H9 (cell line): ENCODE measurements around the gene CDC123. TPM values are rescaled to one million over a fixed set of nuclear protein-coding genes. Genes with fewer than 3 reads are reported as not detected.

Source experiments
- DNase-seq: peaks from one replicate; pipeline ENCODE4 v3.0.0-alpha.2; 2017
- H2AFZ ChIP-seq: one replicate; pipeline ENCODE4 v1.6.1; 2013; ENCODE audit warnings: mild to moderate bottlenecking, low read length, control low read depth, moderate library complexity
- H2AK5ac ChIP-seq: 2 replicates; pipeline ENCODE4 v1.6.1; 2013; ENCODE audit warnings: low read length, control low read depth, mixed read lengths; ENCODE audit not compliant: insufficient read length
- H2BK120ac ChIP-seq: one replicate; pipeline ENCODE4 v1.6.1; 2013; ENCODE audit warnings: low read depth, mild to moderate bottlenecking, low read length, control low read depth, inconsistent platforms; ENCODE audit not compliant: poor library complexity, severe bottlenecking
- H2BK12ac ChIP-seq: 2 replicates; pipeline ENCODE4 v1.6.1; 2013; ENCODE audit warnings: low read length, control low read depth, mixed read lengths, low read depth; ENCODE audit not compliant: insufficient read length
- H2BK15ac ChIP-seq: 2 replicates; pipeline ENCODE4 v1.6.1; 2013; ENCODE audit warnings: low read depth, low read length, control low read depth
- H2BK20ac ChIP-seq: one replicate; pipeline ENCODE4 v1.6.1; 2013; ENCODE audit warnings: low read depth, mild to moderate bottlenecking, low read length, control low read depth, inconsistent platforms; ENCODE audit not compliant: poor library complexity, severe bottlenecking
- H2BK5ac ChIP-seq: 2 replicates; pipeline ENCODE4 v1.6.1; 2013; ENCODE audit warnings: low read length, control low read depth, mixed read lengths; ENCODE audit not compliant: insufficient read length
- H3K14ac ChIP-seq: 2 replicates; pipeline ENCODE4 v1.6.1; 2013; ENCODE audit warnings: low read length, control low read depth; ENCODE audit not compliant: insufficient read depth
- H3K18ac ChIP-seq: 2 replicates; pipeline ENCODE4 v1.6.1; 2013; ENCODE audit warnings: low read depth, mild to moderate bottlenecking, mixed read lengths, low read length, control low read depth; ENCODE audit not compliant: insufficient read length
- H3K23ac ChIP-seq: 2 replicates; pipeline ENCODE4 v1.6.1; 2013; ENCODE audit warnings: low read length, control low read depth, mixed read lengths, low read depth; ENCODE audit not compliant: insufficient read length
- H3K23me2 ChIP-seq: 2 replicates; pipeline ENCODE4 v1.6.1; 2013; ENCODE audit warnings: low read depth, mild to moderate bottlenecking, mixed read lengths, low read length, control low read depth; ENCODE audit not compliant: insufficient read length, poor library complexity, severe bottlenecking
- H3K27ac ChIP-seq: 2 replicates; pipeline ENCODE4 v1.5.1; 2013; ENCODE audit warnings: low read length, control low read depth, mixed read lengths, low read depth; ENCODE audit not compliant: insufficient read length
- H3K27me3 ChIP-seq: 2 replicates; pipeline ENCODE4 v1.6.1; 2013; ENCODE audit warnings: low read length, control low read depth, inconsistent platforms; ENCODE audit not compliant: insufficient read depth
- H3K4ac ChIP-seq: 2 replicates; pipeline ENCODE4 v1.6.1; 2013; ENCODE audit warnings: low read depth, mild to moderate bottlenecking, control low read depth, inconsistent platforms, low read length, moderate library complexity
- H3K4me1 ChIP-seq: 2 replicates; pipeline ENCODE4 v1.6.1; 2013; ENCODE audit warnings: low read length, control low read depth, inconsistent platforms; ENCODE audit not compliant: insufficient read depth
- H3K4me2 ChIP-seq: 2 replicates; pipeline ENCODE4 v1.6.1; 2013; ENCODE audit warnings: low read length, control low read depth, mixed read lengths; ENCODE audit not compliant: insufficient read length, insufficient read depth
- H3K56ac ChIP-seq: 2 replicates; pipeline ENCODE4 v1.6.1; 2013; ENCODE audit warnings: low read depth, mild to moderate bottlenecking, mixed read lengths, low read length, control low read depth; ENCODE audit not compliant: insufficient read length
- H3K79me1 ChIP-seq: 2 replicates; pipeline ENCODE4 v1.6.1; 2013; ENCODE audit warnings: low read depth, mild to moderate bottlenecking, moderate library complexity, low read length, control low read depth, inconsistent platforms; ENCODE audit not compliant: insufficient read depth, poor library complexity, severe bottlenecking
- H3K79me2 ChIP-seq: 2 replicates; pipeline ENCODE4 v1.6.1; 2013; ENCODE audit warnings: low read length, control low read depth, inconsistent platforms; ENCODE audit not compliant: insufficient read depth
- H3K9ac ChIP-seq: 2 replicates; pipeline ENCODE4 v1.6.1; 2013; ENCODE audit warnings: low read length, control low read depth, mixed read lengths; ENCODE audit not compliant: insufficient read length; ENCODE audit errors: extremely low read depth
- H3K9me3 ChIP-seq: one replicate; pipeline ENCODE4 v1.6.1; 2013; ENCODE audit warnings: low read depth, low read length, inconsistent platforms; ENCODE audit not compliant: control insufficient read depth
- H3T11ph ChIP-seq: one replicate; pipeline ENCODE4 v1.6.1; 2013; ENCODE audit warnings: mild to moderate bottlenecking, low read length, control low read depth, inconsistent platforms
- H4K20me1 ChIP-seq: one replicate; pipeline ENCODE4 v1.6.1; 2013; ENCODE audit not compliant: control insufficient read depth, insufficient read length, insufficient read depth
- H4K5ac ChIP-seq: 2 replicates; pipeline ENCODE4 v1.6.1; 2013; ENCODE audit warnings: low read depth, mild to moderate bottlenecking, mixed read lengths, low read length, control low read depth; ENCODE audit not compliant: insufficient read length
- H4K8ac ChIP-seq: replicated peaks from 2 replicates; pipeline ENCODE4 v1.6.1; 2013; ENCODE audit warnings: low read length, control low read depth, mixed read lengths, low read depth; ENCODE audit not compliant: insufficient read length
- H4K91ac ChIP-seq: 2 replicates; pipeline ENCODE4 v1.6.1; 2013; ENCODE audit warnings: low read depth, mild to moderate bottlenecking, moderate library complexity, mixed read lengths, low read length, control low read depth; ENCODE audit not compliant: insufficient read length
- H3K27ac Mint-ChIP-seq, 3 experiments: 2 replicates in 2 of 3; 3 replicates in 1 of 3; pipeline ENCODE4 v1.8.0; 2020 to 2021; ENCODE audit warnings: mixed read lengths in 3 of 3, mild to moderate bottlenecking in 1 of 3, moderate library complexity in 1 of 3
- H3K27me3 Mint-ChIP-seq: 2 replicates; pipeline ENCODE4 v1.8.0; 2021; ENCODE audit warnings: low read depth, mild to moderate bottlenecking, moderate library complexity, mixed read lengths
- H3K36me3 Mint-ChIP-seq, 3 experiments: 2 replicates in 2 of 3; 3 replicates in 1 of 3; pipeline ENCODE4 v1.8.0; 2020 to 2021; ENCODE audit warnings: low read depth in 3 of 3, mixed read lengths in 3 of 3; ENCODE audit not compliant: insufficient read depth in 1 of 3
- H3K4me1 Mint-ChIP-seq, 2 experiments: 2 replicates each; pipeline ENCODE4 v1.8.0; 2020; ENCODE audit warnings: mixed read lengths in 2 of 2
- H3K4me3 Mint-ChIP-seq, 2 experiments: 2 replicates in 1 of 2; 3 replicates in 1 of 2; pipeline ENCODE4 v1.8.0; 2020 to 2021; ENCODE audit warnings: mild to moderate bottlenecking in 2 of 2, mixed read lengths in 2 of 2, moderate library complexity in 1 of 2
- H3K9me3 Mint-ChIP-seq, 2 experiments: 2 replicates in 1 of 2; 3 replicates in 1 of 2; pipeline ENCODE4 v1.8.0; 2020; ENCODE audit warnings: mild to moderate bottlenecking in 2 of 2, mixed read lengths in 2 of 2, moderate library complexity in 1 of 2
- CTCF ChIP-seq: fragments of 200-600 bp; sonication (generic); conservative IDR thresholded peaks from 3 replicates; pipeline ENCODE4 v1.8.0; 2021; ENCODE audit warnings: antibody characterized with exemption, mild to moderate bottlenecking
- WGBS: extraction: QIAGEN DNeasy Blood & Tissue Kit; methylation state at CpG from one replicate; pipeline ENCODE4 v1.1.7; 2013; ENCODE audit warnings: missing lambda C conversion rate, low lambda C conversion rate, mixed read lengths; ENCODE audit not compliant: insufficient read length; ENCODE audit errors: extremely low coverage; 5-methylcytosine and 5-hydroxymethylcytosine counted together
- total RNA-seq: library from RNA; stranded (reverse); gene quantifications from 2 replicates; pipeline ENCODE4 v1.2.1, GENCODE V29; 2021

CDC123 gene
- total RNA-seq, 1 experiment from 2014 or later, result 159 TPM

- no peak for DNase-seq
- TF ChIP-seq CTCF, result no peak
- Histone ChIP-seq H4K91ac (no peak overlapping the region), H2BK15ac (no peak overlapping the region), H3K79me1 (no peaks in the 10 kb centered on the region), H3K23me2 (no peaks in the 10 kb centered on the region), H3T11ph (no peak overlapping the region), H2AK5ac (no peak overlapping the region), H3K27me3 (no peaks in the 10 kb centered on the region), H3K4me2 (no peak overlapping the region), H3K9me3 (no peaks in the 10 kb centered on the region), H2BK120ac (no peak overlapping the region), H3K9ac (no peak overlapping the region), H2BK5ac (no peak overlapping the region), H2BK12ac (no peak overlapping the region), H4K8ac (no peak overlapping the region), H3K18ac (no peak overlapping the region), H2BK20ac (no peak overlapping the region), H4K20me1 (no peaks in the 10 kb centered on the region), H4K5ac (no peak overlapping the region), H3K27ac (no peak overlapping the region), H3K23ac (no peak overlapping the region), H3K4ac (no peak overlapping the region), H3K79me2 (no peaks in the 10 kb centered on the region), H3K56ac (no peak overlapping the region), H2AFZ (no peak overlapping the region), H3K4me1 (no peaks in the 10 kb centered on the region), H3K14ac (no peak overlapping the region)
- Mint-ChIP-seq H3K4me3 (no peak overlapping the region), H3K27me3 (no peaks in the 10 kb centered on the region), H3K9me3 (no peaks in the 10 kb centered on the region; a peak in 1 of 5 replicates), H3K36me3 (peaks cover 5 to 23% (median 7%) of the 10 kb centered on the region in 3 experiments; a peak in 6 of 7 replicates), H3K4me1 (peaks cover 4 to 5% of the 10 kb centered on the region in 2 experiments; a peak in 3 of 4 replicates), H3K27ac (peak overlapping the region in 1 of 3 experiments; percentile 55; a peak in 1 of 7 replicates)
- WGBS, result no CpG with 5 or more reads among the region's 1 CpG
Observed at GRCh38 chr10:12255048-12255447, 59.1 kb downstream of the CDC123 start.
